ENCODE data around the gene SUCLG2. TPM values are rescaled to one million over a fixed set of nuclear protein-coding genes. Genes with fewer than 3 reads are reported as not detected.

SUCLG2 gene
- total RNA-seq, 8 experiments from 2014 or later = 9.0 to 68.6 (median 22.3) TPM

DNA sequence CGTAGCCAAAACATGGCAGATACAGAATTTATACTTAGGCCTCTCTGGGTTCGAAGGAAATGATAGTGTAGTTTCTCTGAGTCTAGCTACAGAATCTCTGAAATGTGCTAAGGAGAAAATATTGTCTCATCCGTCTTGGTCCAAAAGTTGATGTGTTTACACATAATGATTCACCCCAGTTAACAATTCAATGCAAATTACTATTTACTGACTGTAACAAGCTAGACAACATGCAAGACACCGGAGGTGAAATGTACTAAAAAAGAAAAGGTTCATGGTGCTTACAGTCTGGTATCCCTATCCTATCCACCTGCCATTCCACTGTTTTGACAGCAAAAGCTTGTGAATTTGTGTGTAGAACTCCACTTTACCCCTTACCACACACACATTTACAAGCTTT, 146.8 kb downstream of the SUCLG2 start:
- Histone ChIP-seq H3K4me3 (no peak overlapping the region), H3K4me1 (replicated peaks in 1 of 2) (peaks cover 0 to 8% of the 10 kb centered on the region in 2 donors), H3K27ac (no peak overlapping the region)
- peak in 2 of 8 experiments; percentile 23 to 70 for ATAC-seq (replicated peaks in 6 of 8)
- WGBS, 10 experiments = 69 to 100% (median 94%) methylated on average over 1 to 4 of the region's 4 CpGs
- in situ Hi-C loops (cut with MboI; ENCODE audit: low pct_unique_long_range_greater_than_20kb in 2 of 9, low sequenced_read_pairs in 9 of 9, unreplicated experiment in 9 of 9) = no loop called here

- in situ Hi-C loops (cut with MboI; ENCODE audit: low pct_unique_long_range_greater_than_20kb in 2 of 9, low sequenced_read_pairs in 9 of 9, unreplicated experiment in 9 of 9) = no loop called here
- H3K4me3 ChIP-seq = no peak overlapping the region
- WGBS, 10 experiments = 39 to 100% (median 86%) methylated on average over 1 to 2 of the region's 2 CpGs; no CpG with 5 or more reads in 1 of the 10 experiments
- no peak overlapping the region for H3K27ac ChIP-seq
- peaks cover 10 to 32% of the 10 kb centered on the region in 2 donors for H3K4me1 ChIP-seq (replicated peaks in 1 of 2)
- peak in 3 of 8 experiments; percentile 21 to 53 (median 44) for ATAC-seq (replicated peaks in 6 of 8)
Observed at GRCh38 chr3:67500709-67501108, 153.7 kb downstream of the SUCLG2 start.

GRCh38 chr3:67497746-67498145, 156.7 kb downstream of the SUCLG2 start:
- Histone ChIP-seq H3K4me3 (no peak overlapping the region), H3K4me1 (replicated peaks in 1 of 2) (peaks cover 10 to 24% of the 10 kb centered on the region in 2 donors), H3K27ac (no peak overlapping the region)
- ATAC-seq (replicated peaks in 6 of 8) = no peak
- in situ Hi-C loops (cut with MboI; ENCODE audit: low pct_unique_long_range_greater_than_20kb in 2 of 9, low sequenced_read_pairs in 9 of 9, unreplicated experiment in 9 of 9) = no loop called here

DNA sequence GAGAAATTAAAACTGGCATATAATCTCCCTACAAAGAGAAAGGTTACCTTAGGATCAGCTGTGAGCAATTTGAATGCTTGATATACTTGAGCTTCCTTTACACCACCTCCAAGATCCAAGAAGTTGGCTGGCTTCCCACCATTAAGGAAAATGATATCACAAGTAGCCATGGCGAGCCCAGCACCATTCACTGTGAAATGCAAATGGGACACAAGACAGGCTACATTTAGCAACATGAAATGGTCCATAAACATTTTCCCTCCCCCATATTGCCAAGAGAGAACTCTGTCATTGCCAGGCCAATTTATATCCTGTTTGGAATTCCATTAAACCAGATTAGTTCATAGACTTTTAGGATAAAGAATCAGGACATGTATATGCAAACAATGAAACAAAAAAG, 158.7 kb downstream of the SUCLG2 start:
- no peak overlapping the region for H3K27ac ChIP-seq
- no peak overlapping the region for H3K4me3 ChIP-seq
- in situ Hi-C loops (cut with MboI; ENCODE audit: low pct_unique_long_range_greater_than_20kb in 2 of 9, low sequenced_read_pairs in 9 of 9, unreplicated experiment in 9 of 9) = no loop called here
- peak in 1 of 8 experiments; percentile 25 for ATAC-seq (replicated peaks in 6 of 8)
- 83 to 100% (median 94%) methylated on average over 1 of the region's 1 CpG; no CpG with 5 or more reads in 4 of the 10 experiments for WGBS, 10 experiments
- H3K4me1 ChIP-seq (replicated peaks in 1 of 2) = peaks cover 3 to 17% of the 10 kb centered on the region in 2 donors

DNA sequence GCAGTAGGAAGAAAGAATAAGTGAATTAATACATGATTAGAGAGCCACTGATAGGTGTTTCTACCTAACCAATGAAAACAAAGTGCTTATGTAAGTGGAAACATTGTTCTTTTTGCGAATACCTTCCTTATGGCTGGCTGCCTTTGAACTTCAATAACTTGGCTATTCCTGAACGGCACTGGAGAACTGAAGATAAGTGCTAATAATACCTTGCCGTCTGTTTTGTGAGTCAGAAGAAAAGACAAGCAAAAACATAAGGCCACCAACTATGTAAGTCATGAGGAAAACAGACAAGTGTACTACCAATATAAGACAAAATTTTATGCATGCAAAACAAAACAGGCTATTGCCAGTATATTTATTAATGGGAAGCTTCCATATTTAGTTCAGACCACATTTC, 160.6 kb downstream of the SUCLG2 start:
- H3K27ac ChIP-seq = no peak overlapping the region
- peaks cover 0 to 12% of the 10 kb centered on the region in 2 donors for H3K4me1 ChIP-seq (replicated peaks in 1 of 2)
- 79 to 100% (median 89%) methylated on average over 1 to 3 of the region's 3 CpGs; no CpG with 5 or more reads in 1 of the 10 experiments for WGBS, 10 experiments
- no peak for ATAC-seq (replicated peaks in 6 of 8)
- no peak overlapping the region for H3K4me3 ChIP-seq
- in situ Hi-C loops (cut with MboI; ENCODE audit: low pct_unique_long_range_greater_than_20kb in 2 of 9, low sequenced_read_pairs in 9 of 9, unreplicated experiment in 9 of 9) = no loop called here

- 67 to 100% (median 86%) methylated on average over 1 of the region's 1 CpG; no CpG with 5 or more reads in 4 of the 10 experiments for WGBS, 10 experiments
- in situ Hi-C loops (cut with MboI; ENCODE audit: low pct_unique_long_range_greater_than_20kb in 2 of 9, low sequenced_read_pairs in 9 of 9, unreplicated experiment in 9 of 9) = no loop called here
- no peak for ATAC-seq (replicated peaks in 6 of 8)
- Histone ChIP-seq H3K4me1 (replicated peaks in 1 of 2) (no peaks in the 10 kb centered on the region), H3K4me3 (no peak overlapping the region), H3K27ac (no peak overlapping the region)
Observed at GRCh38 chr3:67490658-67491057, 163.8 kb downstream of the SUCLG2 start.

GRCh38 chr3:67489816-67490215, 164.6 kb downstream of the SUCLG2 start:
- Histone ChIP-seq H3K27ac (no peak overlapping the region), H3K4me1 (replicated peaks in 1 of 2) (no peaks in the 10 kb centered on the region), H3K4me3 (no peak overlapping the region)
- ATAC-seq (replicated peaks in 6 of 8) = peak in 2 of 8 experiments; percentile 31 to 36
- in situ Hi-C loops (cut with MboI; ENCODE audit: low pct_unique_long_range_greater_than_20kb in 2 of 9, low sequenced_read_pairs in 9 of 9, unreplicated experiment in 9 of 9) = no loop called here
- WGBS, 10 experiments = 36 to 95% (median 73%) methylated on average over 1 to 4 of the region's 4 CpGs; no CpG with 5 or more reads in 1 of the 10 experiments

DNA sequence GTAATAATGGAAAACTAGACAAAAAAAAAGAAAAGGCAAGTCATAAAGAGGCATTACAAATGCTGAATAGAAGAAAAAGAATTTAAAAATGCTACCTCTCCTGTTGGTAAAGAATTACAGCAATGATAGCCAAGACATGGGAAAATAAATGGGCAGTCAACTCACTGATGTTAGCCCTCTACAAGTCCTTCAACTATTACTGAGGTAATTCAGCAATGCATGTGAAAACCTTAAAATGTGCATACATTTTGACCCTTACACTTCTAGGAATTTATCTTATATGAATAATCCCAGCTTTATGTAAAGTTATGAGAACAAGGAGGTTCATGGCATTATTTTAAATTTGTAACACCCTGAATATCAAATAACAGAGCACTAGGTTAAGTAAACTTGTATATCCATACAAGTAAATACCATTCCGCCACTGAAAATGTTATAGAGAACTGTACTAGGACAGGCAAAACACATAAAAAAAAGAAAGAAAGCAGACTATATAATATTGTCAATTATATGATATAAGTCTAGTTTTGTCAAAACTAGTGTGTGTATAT, 166.8 kb downstream of the SUCLG2 start:
- in situ Hi-C loops (cut with MboI; ENCODE audit: low pct_unique_long_range_greater_than_20kb in 2 of 9, low sequenced_read_pairs in 9 of 9, unreplicated experiment in 9 of 9) = no loop called here
- H3K4me3 ChIP-seq = no peak overlapping the region
- H3K27ac ChIP-seq = no peak overlapping the region
- 0 to 100% (median 80%) methylated on average over 1 of the region's 1 CpG; no CpG with 5 or more reads in 1 of the 10 experiments for WGBS, 10 experiments
- H3K4me1 ChIP-seq (replicated peaks in 1 of 2) = no peaks in the 10 kb centered on the region
- peak in 3 of 8 experiments; percentile 72 to 95 (median 75) for ATAC-seq (replicated peaks in 6 of 8)

- WGBS, 10 experiments = 25 to 93% (median 60%) methylated on average over 1 of the region's 1 CpG; no CpG with 5 or more reads in 4 of the 10 experiments
- in situ Hi-C loops (cut with MboI; ENCODE audit: low pct_unique_long_range_greater_than_20kb in 2 of 9, low sequenced_read_pairs in 9 of 9, unreplicated experiment in 9 of 9) = no loop called here
- no peak overlapping the region for H3K4me3 ChIP-seq
- H3K4me1 ChIP-seq (replicated peaks in 1 of 2) = no peaks in the 10 kb centered on the region
- no peak overlapping the region for H3K27ac ChIP-seq
- ATAC-seq (replicated peaks in 6 of 8) = no peak
Observed at GRCh38 chr3:67486883-67487282, 167.5 kb downstream of the SUCLG2 start.

- in situ Hi-C loops (cut with MboI; ENCODE audit: low pct_unique_long_range_greater_than_20kb in 2 of 9, low sequenced_read_pairs in 9 of 9, unreplicated experiment in 9 of 9) = no loop called here
- Histone ChIP-seq H3K27ac (no peak overlapping the region), H3K4me3 (no peak overlapping the region), H3K4me1 (replicated peaks in 1 of 2) (peaks cover 0 to 3% of the 10 kb centered on the region in 2 donors)
- no peak for ATAC-seq (replicated peaks in 6 of 8)
- 50 to 100% (median 95%) methylated on average over 2 to 3 of the region's 3 CpGs; no CpG with 5 or more reads in 1 of the 10 experiments for WGBS, 10 experiments
Observed at GRCh38 chr3:67484085-67484484, 170.3 kb downstream of the SUCLG2 start.

GRCh38 chr3:67481126-67481525, 173.3 kb downstream of the SUCLG2 start:
- in situ Hi-C loops (cut with MboI; ENCODE audit: low pct_unique_long_range_greater_than_20kb in 2 of 9, low sequenced_read_pairs in 9 of 9, unreplicated experiment in 9 of 9) = no loop called here
- H3K4me1 ChIP-seq (replicated peaks in 1 of 2) = peaks cover 0 to 3% of the 10 kb centered on the region in 2 donors
- H3K4me3 ChIP-seq = no peak overlapping the region
- ATAC-seq (replicated peaks in 6 of 8) = no peak
- 40 to 100% (median 98%) methylated on average over 1 to 4 of the region's 4 CpGs; no CpG with 5 or more reads in 1 of the 10 experiments for WGBS, 10 experiments
- no peak overlapping the region for H3K27ac ChIP-seq

- H3K4me3 ChIP-seq = no peak overlapping the region
- in situ Hi-C loops (cut with MboI; ENCODE audit: low pct_unique_long_range_greater_than_20kb in 2 of 9, low sequenced_read_pairs in 9 of 9, unreplicated experiment in 9 of 9) = no loop called here
- 22 to 98% (median 87%) methylated on average over 3 to 7 of the region's 7 CpGs; no CpG with 5 or more reads in 1 of the 10 experiments for WGBS, 10 experiments
- peaks cover 0 to 3% of the 10 kb centered on the region in 2 donors for H3K4me1 ChIP-seq (replicated peaks in 1 of 2)
- ATAC-seq (replicated peaks in 6 of 8) = peak in 1 of 8 experiments; percentile 65
- no peak overlapping the region for H3K27ac ChIP-seq
Observed at GRCh38 chr3:67478423-67478822, 176.0 kb downstream of the SUCLG2 start.

- Histone ChIP-seq H3K4me1 (replicated peaks in 1 of 2) (no peaks in the 10 kb centered on the region), H3K27ac (no peak overlapping the region), H3K4me3 (no peak overlapping the region)
- WGBS, 10 experiments = 75 to 100% (median 96%) methylated on average over 1 to 4 of the region's 4 CpGs; no CpG with 5 or more reads in 1 of the 10 experiments
- in situ Hi-C loops (cut with MboI; ENCODE audit: low pct_unique_long_range_greater_than_20kb in 2 of 9, low sequenced_read_pairs in 9 of 9, unreplicated experiment in 9 of 9) = no loop called here
- no peak for ATAC-seq (replicated peaks in 6 of 8)
Observed at GRCh38 chr3:67474311-67474710, 180.1 kb downstream of the SUCLG2 start.

- Histone ChIP-seq H3K4me1 (replicated peaks in 1 of 2) (no peaks in the 10 kb centered on the region), H3K27ac (no peak overlapping the region), H3K4me3 (no peak overlapping the region)
- no peak for ATAC-seq (replicated peaks in 6 of 8)
- 88 to 100% (median 96%) methylated on average over 2 of the region's 2 CpGs; no CpG with 5 or more reads in 2 of the 10 experiments for WGBS, 10 experiments
- in situ Hi-C loops (cut with MboI; ENCODE audit: low pct_unique_long_range_greater_than_20kb in 2 of 9, low sequenced_read_pairs in 9 of 9, unreplicated experiment in 9 of 9) = no loop called here
Observed at GRCh38 chr3:67472674-67473201, 181.7 kb downstream of the SUCLG2 start.

Data from motor neuron (in vitro differentiated cells).